H9 (cell line): Measurements from ENCODE around the gene ABCA13. TPM values are rescaled to one million over a fixed set of nuclear protein-coding genes. Genes with fewer than 3 reads are reported as not detected.

ENCODE experiments used
- DNase-seq: peaks from one replicate; pipeline ENCODE4 v3.0.0-alpha.2; 2017
- H2AFZ ChIP-seq: one replicate; pipeline ENCODE4 v1.6.1; 2013; ENCODE audit warnings: mild to moderate bottlenecking, low read length, control low read depth, moderate library complexity
- H2AK5ac ChIP-seq: 2 replicates; pipeline ENCODE4 v1.6.1; 2013; ENCODE audit warnings: low read length, control low read depth, mixed read lengths; ENCODE audit not compliant: insufficient read length
- H2BK120ac ChIP-seq: one replicate; pipeline ENCODE4 v1.6.1; 2013; ENCODE audit warnings: low read depth, mild to moderate bottlenecking, low read length, control low read depth, inconsistent platforms; ENCODE audit not compliant: poor library complexity, severe bottlenecking
- H2BK12ac ChIP-seq: 2 replicates; pipeline ENCODE4 v1.6.1; 2013; ENCODE audit warnings: low read length, control low read depth, mixed read lengths, low read depth; ENCODE audit not compliant: insufficient read length
- H2BK15ac ChIP-seq: 2 replicates; pipeline ENCODE4 v1.6.1; 2013; ENCODE audit warnings: low read depth, low read length, control low read depth
- H2BK20ac ChIP-seq: one replicate; pipeline ENCODE4 v1.6.1; 2013; ENCODE audit warnings: low read depth, mild to moderate bottlenecking, low read length, control low read depth, inconsistent platforms; ENCODE audit not compliant: poor library complexity, severe bottlenecking
- H2BK5ac ChIP-seq: 2 replicates; pipeline ENCODE4 v1.6.1; 2013; ENCODE audit warnings: low read length, control low read depth, mixed read lengths; ENCODE audit not compliant: insufficient read length
- H3K14ac ChIP-seq: 2 replicates; pipeline ENCODE4 v1.6.1; 2013; ENCODE audit warnings: low read length, control low read depth; ENCODE audit not compliant: insufficient read depth
- H3K18ac ChIP-seq: 2 replicates; pipeline ENCODE4 v1.6.1; 2013; ENCODE audit warnings: low read depth, mild to moderate bottlenecking, mixed read lengths, low read length, control low read depth; ENCODE audit not compliant: insufficient read length
- H3K23ac ChIP-seq: 2 replicates; pipeline ENCODE4 v1.6.1; 2013; ENCODE audit warnings: low read length, control low read depth, mixed read lengths, low read depth; ENCODE audit not compliant: insufficient read length
- H3K23me2 ChIP-seq: 2 replicates; pipeline ENCODE4 v1.6.1; 2013; ENCODE audit warnings: low read depth, mild to moderate bottlenecking, mixed read lengths, low read length, control low read depth; ENCODE audit not compliant: insufficient read length, poor library complexity, severe bottlenecking
- H3K27ac ChIP-seq: 2 replicates; pipeline ENCODE4 v1.5.1; 2013; ENCODE audit warnings: low read length, control low read depth, mixed read lengths, low read depth; ENCODE audit not compliant: insufficient read length
- H3K27me3 ChIP-seq: 2 replicates; pipeline ENCODE4 v1.6.1; 2013; ENCODE audit warnings: low read length, control low read depth, inconsistent platforms; ENCODE audit not compliant: insufficient read depth
- H3K4ac ChIP-seq: 2 replicates; pipeline ENCODE4 v1.6.1; 2013; ENCODE audit warnings: low read depth, mild to moderate bottlenecking, control low read depth, inconsistent platforms, low read length, moderate library complexity
- H3K4me1 ChIP-seq: 2 replicates; pipeline ENCODE4 v1.6.1; 2013; ENCODE audit warnings: low read length, control low read depth, inconsistent platforms; ENCODE audit not compliant: insufficient read depth
- H3K4me2 ChIP-seq: 2 replicates; pipeline ENCODE4 v1.6.1; 2013; ENCODE audit warnings: low read length, control low read depth, mixed read lengths; ENCODE audit not compliant: insufficient read length, insufficient read depth
- H3K56ac ChIP-seq: 2 replicates; pipeline ENCODE4 v1.6.1; 2013; ENCODE audit warnings: low read depth, mild to moderate bottlenecking, mixed read lengths, low read length, control low read depth; ENCODE audit not compliant: insufficient read length
- H3K79me1 ChIP-seq: 2 replicates; pipeline ENCODE4 v1.6.1; 2013; ENCODE audit warnings: low read depth, mild to moderate bottlenecking, moderate library complexity, low read length, control low read depth, inconsistent platforms; ENCODE audit not compliant: insufficient read depth, poor library complexity, severe bottlenecking
- H3K79me2 ChIP-seq: 2 replicates; pipeline ENCODE4 v1.6.1; 2013; ENCODE audit warnings: low read length, control low read depth, inconsistent platforms; ENCODE audit not compliant: insufficient read depth
- H3K9ac ChIP-seq: 2 replicates; pipeline ENCODE4 v1.6.1; 2013; ENCODE audit warnings: low read length, control low read depth, mixed read lengths; ENCODE audit not compliant: insufficient read length; ENCODE audit errors: extremely low read depth
- H3K9me3 ChIP-seq: one replicate; pipeline ENCODE4 v1.6.1; 2013; ENCODE audit warnings: low read depth, low read length, inconsistent platforms; ENCODE audit not compliant: control insufficient read depth
- H3T11ph ChIP-seq: one replicate; pipeline ENCODE4 v1.6.1; 2013; ENCODE audit warnings: mild to moderate bottlenecking, low read length, control low read depth, inconsistent platforms
- H4K20me1 ChIP-seq: one replicate; pipeline ENCODE4 v1.6.1; 2013; ENCODE audit not compliant: control insufficient read depth, insufficient read length, insufficient read depth
- H4K5ac ChIP-seq: 2 replicates; pipeline ENCODE4 v1.6.1; 2013; ENCODE audit warnings: low read depth, mild to moderate bottlenecking, mixed read lengths, low read length, control low read depth; ENCODE audit not compliant: insufficient read length
- H4K8ac ChIP-seq: replicated peaks from 2 replicates; pipeline ENCODE4 v1.6.1; 2013; ENCODE audit warnings: low read length, control low read depth, mixed read lengths, low read depth; ENCODE audit not compliant: insufficient read length
- H4K91ac ChIP-seq: 2 replicates; pipeline ENCODE4 v1.6.1; 2013; ENCODE audit warnings: low read depth, mild to moderate bottlenecking, moderate library complexity, mixed read lengths, low read length, control low read depth; ENCODE audit not compliant: insufficient read length
- H3K27ac Mint-ChIP-seq, 3 experiments: 2 replicates in 2 of 3; 3 replicates in 1 of 3; pipeline ENCODE4 v1.8.0; 2020 to 2021; ENCODE audit warnings: mixed read lengths in 3 of 3, mild to moderate bottlenecking in 1 of 3, moderate library complexity in 1 of 3
- H3K27me3 Mint-ChIP-seq: 2 replicates; pipeline ENCODE4 v1.8.0; 2021; ENCODE audit warnings: low read depth, mild to moderate bottlenecking, moderate library complexity, mixed read lengths
- H3K36me3 Mint-ChIP-seq, 3 experiments: 2 replicates in 2 of 3; 3 replicates in 1 of 3; pipeline ENCODE4 v1.8.0; 2020 to 2021; ENCODE audit warnings: low read depth in 3 of 3, mixed read lengths in 3 of 3; ENCODE audit not compliant: insufficient read depth in 1 of 3
- H3K4me1 Mint-ChIP-seq, 2 experiments: 2 replicates each; pipeline ENCODE4 v1.8.0; 2020; ENCODE audit warnings: mixed read lengths in 2 of 2
- H3K4me3 Mint-ChIP-seq, 2 experiments: 2 replicates in 1 of 2; 3 replicates in 1 of 2; pipeline ENCODE4 v1.8.0; 2020 to 2021; ENCODE audit warnings: mild to moderate bottlenecking in 2 of 2, mixed read lengths in 2 of 2, moderate library complexity in 1 of 2
- H3K9me3 Mint-ChIP-seq, 2 experiments: 2 replicates in 1 of 2; 3 replicates in 1 of 2; pipeline ENCODE4 v1.8.0; 2020; ENCODE audit warnings: mild to moderate bottlenecking in 2 of 2, mixed read lengths in 2 of 2, moderate library complexity in 1 of 2
- CTCF ChIP-seq: fragments of 200-600 bp; sonication (generic); conservative IDR thresholded peaks from 3 replicates; pipeline ENCODE4 v1.8.0; 2021; ENCODE audit warnings: antibody characterized with exemption, mild to moderate bottlenecking
- WGBS: extraction: QIAGEN DNeasy Blood & Tissue Kit; methylation state at CpG from one replicate; pipeline ENCODE4 v1.1.7; 2013; ENCODE audit warnings: missing lambda C conversion rate, low lambda C conversion rate, mixed read lengths; ENCODE audit not compliant: insufficient read length; ENCODE audit errors: extremely low coverage; 5-methylcytosine and 5-hydroxymethylcytosine counted together
- total RNA-seq: library from RNA; stranded (reverse); gene quantifications from 2 replicates; pipeline ENCODE4 v1.2.1, GENCODE V29; 2021

Gene ABCA13
- total RNA-seq, 1 experiment from 2014 or later, result 0.11 TPM

GRCh38 chr7:48299580-48300169, 128.4 kb downstream of the ABCA13 start:
- no peak overlapping the region for H4K5ac ChIP-seq
- H3T11ph ChIP-seq, result no peak overlapping the region
- H3K18ac ChIP-seq, result no peak overlapping the region
- H3K14ac ChIP-seq, result no peak overlapping the region
- peaks cover 7% of the 10 kb centered on the region for H3K4me1 ChIP-seq
- H4K20me1 ChIP-seq, result no peaks in the 10 kb centered on the region
- DNase-seq, result peak; percentile 57
- no peak overlapping the region for H4K8ac ChIP-seq
- Mint-ChIP-seq H3K4me3 (no peak overlapping the region), H3K9me3 (peaks cover 11% of the 10 kb centered on the region in 2 experiments), H3K27me3 (no peaks in the 10 kb centered on the region), H3K4me1 (peaks cover 27 to 35% of the 10 kb centered on the region in 2 experiments), H3K36me3 (peaks cover 0 to 12% (median 4%) of the 10 kb centered on the region in 3 experiments; a peak in 3 of 7 replicates), H3K27ac (peak overlapping the region in 1 of 3 experiments; percentile 73; a peak in 3 of 7 replicates)
- H2AK5ac ChIP-seq, result no peak overlapping the region
- no peaks in the 10 kb centered on the region for H3K23me2 ChIP-seq
- no peak overlapping the region for H2BK15ac ChIP-seq
- H2BK5ac ChIP-seq, result no peak overlapping the region
- H3K27me3 ChIP-seq, result no peaks in the 10 kb centered on the region
- no peak overlapping the region for H4K91ac ChIP-seq
- H3K9ac ChIP-seq, result no peak overlapping the region
- H2AFZ ChIP-seq, result no peak overlapping the region
- WGBS, result no CpG with 5 or more reads among the region's 4 CpGs
- H3K23ac ChIP-seq, result no peak overlapping the region
- TF ChIP-seq CTCF, result peak; percentile 89
- H2BK12ac ChIP-seq, result no peak overlapping the region
- no peak overlapping the region for H3K4me2 ChIP-seq
- no peak overlapping the region for H2BK20ac ChIP-seq
- H2BK120ac ChIP-seq, result no peak overlapping the region
- no peak overlapping the region for H3K4ac ChIP-seq
- no peaks in the 10 kb centered on the region for H3K79me1 ChIP-seq
- H3K79me2 ChIP-seq, result no peaks in the 10 kb centered on the region
- H3K27ac ChIP-seq, result no peak overlapping the region
- no peak overlapping the region for H3K56ac ChIP-seq
- H3K9me3 ChIP-seq, result no peaks in the 10 kb centered on the region
